ENCODE data around the gene TRIM46.

DNA sequence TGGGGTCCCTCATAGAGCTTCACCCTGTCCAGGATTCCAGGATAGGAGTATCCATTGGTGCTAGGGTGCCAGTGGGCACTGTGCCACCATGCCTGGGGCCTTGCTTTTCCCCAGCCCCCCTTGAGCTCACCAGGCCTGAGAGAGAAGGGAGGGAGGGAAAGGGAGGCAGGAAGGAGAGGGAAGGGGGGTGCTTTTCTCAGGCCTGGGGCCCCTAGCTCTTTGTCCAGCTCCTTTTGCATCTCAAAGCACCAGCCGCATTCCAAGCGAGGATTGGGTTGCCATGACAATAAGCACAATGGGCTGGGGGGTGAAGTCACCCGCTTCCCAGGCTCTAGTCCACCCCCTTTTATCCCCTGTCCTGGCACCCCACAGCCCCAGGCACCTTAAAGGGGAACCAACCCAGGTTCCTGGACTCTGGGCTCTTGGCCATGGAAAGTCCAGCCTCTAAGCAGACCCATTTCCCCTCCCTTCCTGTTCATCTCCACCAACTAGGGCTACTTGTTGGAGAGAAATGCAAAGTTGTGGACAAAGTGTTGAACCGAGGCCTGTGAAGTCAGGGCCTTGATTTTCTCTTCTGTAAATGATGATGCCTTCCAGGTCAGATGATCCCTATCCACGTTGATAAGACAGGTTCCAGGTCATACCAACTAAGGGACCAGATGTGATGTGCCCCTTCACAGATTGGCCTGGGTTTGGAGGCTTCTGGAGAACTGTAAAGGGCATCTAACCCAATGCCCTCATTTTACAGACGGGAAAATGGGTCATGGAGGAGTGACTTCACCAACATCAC is 22.6 kb downstream of the TRIM46 start:
- TF ChIP-seq, protein P1, sequence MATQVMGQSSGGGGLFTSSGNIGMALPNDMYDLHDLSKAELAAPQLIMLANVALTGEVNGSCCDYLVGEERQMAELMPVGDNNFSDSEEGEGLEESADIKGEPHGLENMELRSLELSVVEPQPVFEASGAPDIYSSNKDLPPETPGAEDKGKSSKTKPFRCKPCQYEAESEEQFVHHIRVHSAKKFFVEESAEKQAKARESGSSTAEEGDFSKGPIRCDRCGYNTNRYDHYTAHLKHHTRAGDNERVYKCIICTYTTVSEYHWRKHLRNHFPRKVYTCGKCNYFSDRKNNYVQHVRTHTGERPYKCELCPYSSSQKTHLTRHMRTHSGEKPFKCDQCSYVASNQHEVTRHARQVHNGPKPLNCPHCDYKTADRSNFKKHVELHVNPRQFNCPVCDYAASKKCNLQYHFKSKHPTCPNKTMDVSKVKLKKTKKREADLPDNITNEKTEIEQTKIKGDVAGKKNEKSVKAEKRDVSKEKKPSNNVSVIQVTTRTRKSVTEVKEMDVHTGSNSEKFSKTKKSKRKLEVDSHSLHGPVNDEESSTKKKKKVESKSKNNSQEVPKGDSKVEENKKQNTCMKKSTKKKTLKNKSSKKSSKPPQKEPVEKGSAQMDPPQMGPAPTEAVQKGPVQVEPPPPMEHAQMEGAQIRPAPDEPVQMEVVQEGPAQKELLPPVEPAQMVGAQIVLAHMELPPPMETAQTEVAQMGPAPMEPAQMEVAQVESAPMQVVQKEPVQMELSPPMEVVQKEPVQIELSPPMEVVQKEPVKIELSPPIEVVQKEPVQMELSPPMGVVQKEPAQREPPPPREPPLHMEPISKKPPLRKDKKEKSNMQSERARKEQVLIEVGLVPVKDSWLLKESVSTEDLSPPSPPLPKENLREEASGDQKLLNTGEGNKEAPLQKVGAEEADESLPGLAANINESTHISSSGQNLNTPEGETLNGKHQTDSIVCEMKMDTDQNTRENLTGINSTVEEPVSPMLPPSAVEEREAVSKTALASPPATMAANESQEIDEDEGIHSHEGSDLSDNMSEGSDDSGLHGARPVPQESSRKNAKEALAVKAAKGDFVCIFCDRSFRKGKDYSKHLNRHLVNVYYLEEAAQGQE (IDR thresholded peaks at IDR 0.05): no peak
- TF ChIP-seq, protein P2, sequence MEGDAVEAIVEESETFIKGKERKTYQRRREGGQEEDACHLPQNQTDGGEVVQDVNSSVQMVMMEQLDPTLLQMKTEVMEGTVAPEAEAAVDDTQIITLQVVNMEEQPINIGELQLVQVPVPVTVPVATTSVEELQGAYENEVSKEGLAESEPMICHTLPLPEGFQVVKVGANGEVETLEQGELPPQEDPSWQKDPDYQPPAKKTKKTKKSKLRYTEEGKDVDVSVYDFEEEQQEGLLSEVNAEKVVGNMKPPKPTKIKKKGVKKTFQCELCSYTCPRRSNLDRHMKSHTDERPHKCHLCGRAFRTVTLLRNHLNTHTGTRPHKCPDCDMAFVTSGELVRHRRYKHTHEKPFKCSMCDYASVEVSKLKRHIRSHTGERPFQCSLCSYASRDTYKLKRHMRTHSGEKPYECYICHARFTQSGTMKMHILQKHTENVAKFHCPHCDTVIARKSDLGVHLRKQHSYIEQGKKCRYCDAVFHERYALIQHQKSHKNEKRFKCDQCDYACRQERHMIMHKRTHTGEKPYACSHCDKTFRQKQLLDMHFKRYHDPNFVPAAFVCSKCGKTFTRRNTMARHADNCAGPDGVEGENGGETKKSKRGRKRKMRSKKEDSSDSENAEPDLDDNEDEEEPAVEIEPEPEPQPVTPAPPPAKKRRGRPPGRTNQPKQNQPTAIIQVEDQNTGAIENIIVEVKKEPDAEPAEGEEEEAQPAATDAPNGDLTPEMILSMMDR (IDR thresholded peaks at IDR 0.05): no peak
- TF ChIP-seq KDM1A (IDR thresholded peaks at IDR 0.05; ENCODE audit: low read depth): no peak
- no peak for TF ChIP-seq POLR2AphosphoS2 (conservative IDR thresholded peaks at IDR 0.05; ENCODE audit: low read length)
- TF ChIP-seq, protein P3, sequence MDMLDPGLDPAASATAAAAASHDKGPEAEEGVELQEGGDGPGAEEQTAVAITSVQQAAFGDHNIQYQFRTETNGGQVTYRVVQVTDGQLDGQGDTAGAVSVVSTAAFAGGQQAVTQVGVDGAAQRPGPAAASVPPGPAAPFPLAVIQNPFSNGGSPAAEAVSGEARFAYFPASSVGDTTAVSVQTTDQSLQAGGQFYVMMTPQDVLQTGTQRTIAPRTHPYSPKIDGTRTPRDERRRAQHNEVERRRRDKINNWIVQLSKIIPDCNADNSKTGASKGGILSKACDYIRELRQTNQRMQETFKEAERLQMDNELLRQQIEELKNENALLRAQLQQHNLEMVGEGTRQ (IDR thresholded peaks at IDR 0.05): no peak
- no peak for TF ChIP-seq POLR2A (IDR thresholded peaks at IDR 0.05; ENCODE audit: low read length)
- no peak for TF ChIP-seq MAZ (IDR thresholded peaks at IDR 0.05; ENCODE audit: borderline replicate concordance, low read depth, low read length)
